HepG2 (cell line): ENCODE measurements around the gene ARL4D. TPM values are rescaled to one million over a fixed set of nuclear protein-coding genes. Genes with fewer than 3 reads are reported as not detected.

Experiments used
- BRCA1 ChIP-seq: sonication (generic); formaldehyde crosslinking; IDR thresholded peaks from 2 replicates; pipeline ENCODE4 v1.4.0; 2020; ENCODE audit warnings: missing genetic modification reagents
- FOXK1 ChIP-seq: sonication (generic); formaldehyde crosslinking; IDR thresholded peaks from 2 replicates; pipeline ENCODE4 v1.4.0; 2020; ENCODE audit warnings: low read depth, missing genetic modification reagents, borderline replicate concordance
- FUBP1 ChIP-seq: sonication (generic); formaldehyde crosslinking; IDR thresholded peaks from 2 replicates; pipeline ENCODE4 v1.5.1; 2020; ENCODE audit warnings: missing genetic modification reagents, mild to moderate bottlenecking, borderline replicate concordance
- MIXL1 ChIP-seq: IDR thresholded peaks from 2 replicates; pipeline ENCODE4 v1.6.1; 2016
- NFRKB ChIP-seq: fragments of 450-650 bp; IDR thresholded peaks from 2 replicates; pipeline ENCODE4 v1.6.1; 2017
- NRL ChIP-seq: sonication (generic); formaldehyde crosslinking; IDR thresholded peaks from 2 replicates; pipeline ENCODE4 v1.5.0; 2020; ENCODE audit warnings: missing genetic modification reagents, mild to moderate bottlenecking, moderate library complexity, borderline replicate concordance
- RFXANK ChIP-seq: IDR thresholded peaks from 2 replicates; pipeline ENCODE4 v1.6.1; 2016
- RFXAP ChIP-seq: sonication (generic); formaldehyde crosslinking; IDR thresholded peaks from 2 replicates; pipeline ENCODE4 v1.4.0; 2020; ENCODE audit warnings: missing genetic modification reagents, borderline replicate concordance
- SOX6 ChIP-seq, 2 experiments: fragments of 450-650 bp in 1 of 2; sonication (generic) in 1 of 2; formaldehyde crosslinking in 1 of 2; IDR thresholded peaks; 2 replicates each; pipeline versions ENCODE4 v1.4.0 to v1.6.1; 2017 to 2020; ENCODE audit warnings: antibody characterized with exemption in 1 of 2, mild to moderate bottlenecking in 1 of 2, missing genetic modification reagents in 1 of 2
- WIZ ChIP-seq: sonication (generic); formaldehyde crosslinking; IDR thresholded peaks from 2 replicates; pipeline ENCODE4 v1.5.1; 2020; ENCODE audit warnings: mild to moderate bottlenecking, missing genetic modification reagents
- ZBTB10 ChIP-seq: sonication (generic); formaldehyde crosslinking; IDR thresholded peaks from 2 replicates; pipeline ENCODE4 v1.4.0; 2020; ENCODE audit warnings: missing genetic modification reagents, borderline replicate concordance
- ZEB1 ChIP-seq: IDR thresholded peaks from 2 replicates; pipeline ENCODE4 v1.6.1; 2012; ENCODE audit warnings: mild to moderate bottlenecking, low read depth, inconsistent platforms; ENCODE audit not compliant: insufficient replicate concordance
- ZFX ChIP-seq: sonication (generic); formaldehyde crosslinking; IDR thresholded peaks from 2 replicates; pipeline ENCODE4 v1.4.0; 2020; ENCODE audit warnings: mild to moderate bottlenecking, low read depth, missing genetic modification reagents, moderate library complexity
- ZMYM4 ChIP-seq: sonication (generic); formaldehyde crosslinking; IDR thresholded peaks from 2 replicates; pipeline ENCODE4 v1.8.1; 2023; ENCODE audit warnings: mild to moderate bottlenecking, missing genetic modification reagents
- ZNF281 ChIP-seq: sonication (generic); formaldehyde crosslinking; IDR thresholded peaks from 2 replicates; pipeline ENCODE4 v1.4.0; 2020; ENCODE audit warnings: missing genetic modification reagents, borderline replicate concordance
- ZNF430 ChIP-seq: sonication (generic); formaldehyde crosslinking; IDR thresholded peaks from 2 replicates; pipeline ENCODE4 v1.9.0; 2021; ENCODE audit warnings: mild to moderate bottlenecking, missing genetic modification reagents
- ZNF580 ChIP-seq: IDR thresholded peaks from 2 replicates; pipeline ENCODE4 v1.6.1; 2016; ENCODE audit warnings: low read depth, borderline replicate concordance
- ZNF605 ChIP-seq: sonication (generic); formaldehyde crosslinking; IDR thresholded peaks from 2 replicates; pipeline ENCODE4 v1.8.0; 2022; ENCODE audit warnings: mild to moderate bottlenecking, missing genetic modification reagents
- ZNF678 ChIP-seq: sonication (generic); formaldehyde crosslinking; IDR thresholded peaks from 2 replicates; pipeline ENCODE4 v1.4.0; 2020; ENCODE audit warnings: mild to moderate bottlenecking, missing genetic modification reagents
- ZNF816 ChIP-seq: sonication (generic); formaldehyde crosslinking; IDR thresholded peaks from 2 replicates; pipeline ENCODE4 v1.8.0; 2022; ENCODE audit warnings: missing genetic modification reagents, mild to moderate bottlenecking, borderline replicate concordance
- ZSCAN22 ChIP-seq: sonication (generic); formaldehyde crosslinking; IDR thresholded peaks from 2 replicates; pipeline ENCODE4 v1.4.0; 2020; ENCODE audit warnings: mild to moderate bottlenecking, missing genetic modification reagents
- polyA plus RNA-seq, 8 experiments: library from polyadenylated mRNA; depleted of rRNA in 3 of 8; stranded (reverse) in 7 of 8; unstranded in 1 of 8; fragments of >200 nt; fragmentation: Illumina TruSeq in 4 of 8; extraction: Trizol in 4 of 8; gene quantifications; 2 replicates each; pipeline versions ENCODE4 v1.2.1 to v1.2.3, GENCODE V29; 2011 to 2016; ENCODE audit warnings: low read depth in 4 of 8, missing spikeins in 1 of 8, mixed read lengths in 1 of 8; ENCODE audit not compliant: insufficient read depth in 1 of 8
- total RNA-seq, 5 experiments: library from RNA; depleted of rRNA; stranded (reverse); fragments of >200 nt; fragmentation: Illumina TruSeq; extraction: Trizol; gene quantifications; 2 replicates each; pipeline ENCODE4 v1.2.3, GENCODE V29; 2016; ENCODE audit warnings: low read depth in 1 of 5

ARL4D gene
- total and polyA plus RNA-seq, 2 of the 13 experiments (the other 11 are each of a cell fraction or from before 2014, with no cell fraction given): 9.0 to 25.9 TPM

- TF ChIP-seq RFXAP: peak; percentile 96
- TF ChIP-seq ZSCAN22 (CRISPR knock-in tag): peak; percentile 83
- peak; percentile 79 for TF ChIP-seq ZFX
- peak; percentile 63 for TF ChIP-seq ZNF430 (CRISPR knock-in tag)
- peak; percentile 64; the same call in 1 of the 2 replicates for TF ChIP-seq ZNF678 (CRISPR knock-in tag)
- peak; percentile 68; the same call in 1 of the 2 replicates for TF ChIP-seq NRL (CRISPR knock-in tag)
- peak; percentile 94; the same call in 1 of the 2 replicates for TF ChIP-seq BRCA1
- TF ChIP-seq MIXL1 (CRISPR knock-in tag): peak; percentile 94
- peak; percentile 100 for TF ChIP-seq FUBP1
- peak; percentile 69; the same call in 1 of the 2 replicates for TF ChIP-seq ZNF605 (CRISPR knock-in tag)
- TF ChIP-seq ZEB1: peak; percentile 88
- no peak; the same call in 1 of the 2 replicates for TF ChIP-seq RFXANK (CRISPR knock-in tag)
- TF ChIP-seq ZNF816 (CRISPR knock-in tag): peak; percentile 86; the same call in 1 of the 2 replicates
- peak; percentile 71; the same call in 1 of the 2 replicates for TF ChIP-seq ZNF281 (CRISPR knock-in tag)
- peak; percentile 95 for TF ChIP-seq ZNF580
- no peak for TF ChIP-seq NFRKB
- peak; percentile 88 for TF ChIP-seq ZMYM4 (CRISPR knock-in tag)
- no peak for TF ChIP-seq SOX6 (IDR thresholded peaks at IDR 0.05)
- peak; percentile 84 for TF ChIP-seq SOX6 (CRISPR knock-in tag; IDR thresholded peaks at IDR 0.05)
- peak; percentile 85; the same call in 1 of the 2 replicates for TF ChIP-seq FOXK1
- peak; percentile 78; the same call in 1 of the 2 replicates for TF ChIP-seq ZBTB10
- peak; percentile 46; the same call in 1 of the 2 replicates for TF ChIP-seq WIZ (CRISPR knock-in tag)
Observed at GRCh38 chr17:43360739-43361505, 37.9 kb upstream of the ARL4D start (continued).
